ENCODE data around the gene PRICKLE2. TPM values are rescaled to one million over a fixed set of nuclear protein-coding genes. Genes with fewer than 3 reads are reported as not detected.

Gene PRICKLE2
- polyA plus RNA-seq, 1 donor (not counting 4 experiments of a cell fraction or from before 2014, with no cell fraction given): 7.8 TPM

- H2AFZ ChIP-seq (ENCODE audit: control insufficient read depth, low read length): no peak overlapping the region
- TF ChIP-seq EZH2 (IDR thresholded peaks at IDR 0.05; ENCODE audit: low read length) (no peak), CTCF (optimal IDR thresholded peaks at IDR 0.05 in 1 of 3, IDR thresholded peaks at IDR 0.05 in 1 of 3, conservative IDR thresholded peaks at IDR 0.05 in 1 of 3; ENCODE audit: extremely low read depth in 1 of 3, insufficient read depth in 2 of 3, low read length in 3 of 3) (no peak)
- FAIRE-seq (no peak), DNase-seq (ENCODE audit: low read depth, low spot score) (no peak)
- dilution Hi-C loops (cut with MboI; ENCODE audit: extremely low pct_ligation_motif_present, low sequenced_read_pairs): no loop called here
- no peaks in the 10 kb centered on the region for H3K27me3 ChIP-seq (ENCODE audit: control insufficient read depth, extremely low read depth, insufficient read depth, low read length)
- H3K79me2 ChIP-seq (ENCODE audit: control insufficient read depth, insufficient read depth, low read length): no peaks in the 10 kb centered on the region
- no peak overlapping the region for H3K27ac ChIP-seq (ENCODE audit: control insufficient read depth, insufficient read depth, low read length)
- no peaks in the 10 kb centered on the region for H3K9me3 ChIP-seq (ENCODE audit: control insufficient read depth, low read depth, low read length)
- H3K9ac ChIP-seq (ENCODE audit: control insufficient read depth, extremely low read depth, insufficient read depth, low read length): no peak overlapping the region
- H3K4me3 ChIP-seq (ENCODE audit: control insufficient read depth in 2 of 3, extremely low read depth in 1 of 3, insufficient read depth in 2 of 3, low read depth in 1 of 3, low read length in 3 of 3): no peak overlapping the region
- H3K36me3 ChIP-seq (ENCODE audit: control insufficient read depth in 2 of 2, extremely low read depth in 1 of 2, insufficient read depth in 2 of 2, low read length in 2 of 2): no peaks in the 10 kb centered on the region
- no peak overlapping the region for H3K4me2 ChIP-seq (ENCODE audit: control insufficient read depth, extremely low read depth, insufficient read depth, low read depth, low read length)
- H3K9me1 ChIP-seq (ENCODE audit: control insufficient read depth, extremely low read depth, insufficient read depth, low read length): no peaks in the 10 kb centered on the region
- peaks cover 12% of the 10 kb centered on the region for H3K4me1 ChIP-seq (ENCODE audit: control insufficient read depth, extremely low read depth, insufficient read depth, low read length)
- no peaks in the 10 kb centered on the region for H4K20me1 ChIP-seq (ENCODE audit: control insufficient read depth, extremely low read depth, insufficient read depth, low read length)
These were observed 47.6 kb upstream of the PRICKLE2 start for GRCh38 chr3:64272842-64273241.

- Histone ChIP-seq H4K20me1 (ENCODE audit: control insufficient read depth, extremely low read depth, insufficient read depth, low read length) (no peaks in the 10 kb centered on the region), H3K9ac (ENCODE audit: control insufficient read depth, extremely low read depth, insufficient read depth, low read length) (no peak overlapping the region), H3K4me2 (ENCODE audit: control insufficient read depth, extremely low read depth, insufficient read depth, low read depth, low read length) (no peak overlapping the region), H3K4me1 (ENCODE audit: control insufficient read depth, extremely low read depth, insufficient read depth, low read length) (peaks cover 12% of the 10 kb centered on the region), H3K36me3 (ENCODE audit: control insufficient read depth in 2 of 2, extremely low read depth in 1 of 2, insufficient read depth in 2 of 2, low read length in 2 of 2) (no peaks in the 10 kb centered on the region), H3K9me3 (ENCODE audit: control insufficient read depth, low read depth, low read length) (no peaks in the 10 kb centered on the region), H3K4me3 (ENCODE audit: control insufficient read depth in 2 of 3, extremely low read depth in 1 of 3, insufficient read depth in 2 of 3, low read depth in 1 of 3, low read length in 3 of 3) (no peak overlapping the region), H3K27ac (ENCODE audit: control insufficient read depth, insufficient read depth, low read length) (no peak overlapping the region), H3K27me3 (ENCODE audit: control insufficient read depth, extremely low read depth, insufficient read depth, low read length) (no peaks in the 10 kb centered on the region), H3K9me1 (ENCODE audit: control insufficient read depth, extremely low read depth, insufficient read depth, low read length) (no peaks in the 10 kb centered on the region), H3K79me2 (ENCODE audit: control insufficient read depth, insufficient read depth, low read length) (peaks cover 3% of the 10 kb centered on the region), H2AFZ (ENCODE audit: control insufficient read depth, low read length) (no peak overlapping the region)
- no peak for FAIRE-seq
- dilution Hi-C loops (cut with MboI; ENCODE audit: extremely low pct_ligation_motif_present, low sequenced_read_pairs): no loop called here
- TF ChIP-seq EZH2 (IDR thresholded peaks at IDR 0.05; ENCODE audit: low read length) (no peak), CTCF (optimal IDR thresholded peaks at IDR 0.05 in 1 of 3, IDR thresholded peaks at IDR 0.05 in 1 of 3, conservative IDR thresholded peaks at IDR 0.05 in 1 of 3; ENCODE audit: extremely low read depth in 1 of 3, insufficient read depth in 2 of 3, low read length in 3 of 3) (no peak)
- DNase-seq (ENCODE audit: low read depth, low spot score): no peak
These were observed 47.0 kb upstream of the PRICKLE2 start for GRCh38 chr3:64272271-64272670.
